Osteoblast (primary cell): ENCODE data around the gene TCEAL3. TPM values are rescaled to one million over a fixed set of nuclear protein-coding genes. Genes with fewer than 3 reads are reported as not detected.
A peak's percentile ranks its signal among the peaks of the same experiment; 100 is the strongest.
"Not testable (repeated sequence)": the region's sequence is repeated elsewhere in the genome, so short reads cannot be mapped to it uniquely, and the experiment has no call there.

Experiments used
- DNase-seq: peaks from one replicate; pipeline ENCODE4 v3.0.0; 2011; ENCODE audit warnings: low spot score, mixed read lengths; ENCODE audit not compliant: insufficient read length; ENCODE audit errors: missing footprints
- H2AFZ ChIP-seq: 2 replicates; pipeline ENCODE4 v1.6.0; 2011; ENCODE audit warnings: mild to moderate bottlenecking, low read length
- H3K27ac ChIP-seq: 2 replicates; pipeline ENCODE4 v1.5.1; 2011; ENCODE audit warnings: mild to moderate bottlenecking, low read depth, low read length, moderate library complexity
- H3K27me3 ChIP-seq: 2 replicates; pipeline ENCODE4 v1.6.0; 2012; ENCODE audit warnings: mild to moderate bottlenecking, control low read depth, inconsistent platforms, low read length, moderate library complexity; ENCODE audit not compliant: insufficient read depth
- H3K36me3 ChIP-seq: 2 replicates; pipeline ENCODE4 v1.5.1; 2011; ENCODE audit warnings: mild to moderate bottlenecking, low read length, control low read depth, moderate library complexity; ENCODE audit not compliant: insufficient read depth
- H3K4me1 ChIP-seq: 2 replicates; pipeline ENCODE4 v1.5.1; 2011; ENCODE audit warnings: mild to moderate bottlenecking, low read length, control low read depth, moderate library complexity; ENCODE audit not compliant: insufficient read depth
- H3K4me2 ChIP-seq: 2 replicates; pipeline ENCODE4 v1.6.0; 2011; ENCODE audit warnings: mild to moderate bottlenecking, low read length; ENCODE audit not compliant: insufficient read depth
- H3K4me3 ChIP-seq: fragments of 200-600 bp; sonication (generic); 3 replicates; pipeline ENCODE4 v1.5.1; 2012; ENCODE audit warnings: mild to moderate bottlenecking, low read length, inconsistent platforms; ENCODE audit not compliant: insufficient read depth
- H3K79me2 ChIP-seq: 2 replicates; pipeline ENCODE4 v1.6.0; 2012; ENCODE audit warnings: mild to moderate bottlenecking, low read length, control low read depth, inconsistent platforms; ENCODE audit not compliant: insufficient read depth
- H3K9me3 ChIP-seq: 2 replicates; pipeline ENCODE4 v1.5.1; 2011; ENCODE audit warnings: low read depth, low read length, control low read depth
- H4K20me1 ChIP-seq: 2 replicates; pipeline ENCODE4 v1.6.0; 2012; ENCODE audit warnings: mild to moderate bottlenecking, low read length, control low read depth; ENCODE audit not compliant: insufficient read depth
- CTCF ChIP-seq: IDR thresholded peaks from 2 replicates; pipeline ENCODE4 v1.5.1; 2011; ENCODE audit warnings: mild to moderate bottlenecking, low read depth, low read length, moderate library complexity; ENCODE audit errors: extremely low read depth
- total RNA-seq: library from RNA; depleted of rRNA; stranded (reverse); fragments of >200 nt; gene quantifications from 2 replicates; pipeline ENCODE4 v1.2.3, GENCODE V29; 2012

TCEAL3 gene
- total RNA-seq, 1 donor, result 13.0 TPM

- no peaks in the 10 kb centered on the region for H3K36me3 ChIP-seq
- H3K27ac ChIP-seq, result no peak overlapping the region
- H3K27me3 ChIP-seq, result peaks cover 9% of the 10 kb centered on the region
- TF ChIP-seq CTCF, result no peak
- DNase-seq, result no peak
- H2AFZ ChIP-seq, result no peak overlapping the region
- no peak overlapping the region for H3K4me2 ChIP-seq
- H3K79me2 ChIP-seq, result peaks cover 12% of the 10 kb centered on the region
- H3K4me3 ChIP-seq, result no peak overlapping the region
- peaks cover 3% of the 10 kb centered on the region for H3K4me1 ChIP-seq
- no peaks in the 10 kb centered on the region for H3K9me3 ChIP-seq
- H4K20me1 ChIP-seq, result no peaks in the 10 kb centered on the region
Observed at GRCh38 chrX:103631145-103631544, 23.4 kb downstream of the TCEAL3 start.

DNA sequence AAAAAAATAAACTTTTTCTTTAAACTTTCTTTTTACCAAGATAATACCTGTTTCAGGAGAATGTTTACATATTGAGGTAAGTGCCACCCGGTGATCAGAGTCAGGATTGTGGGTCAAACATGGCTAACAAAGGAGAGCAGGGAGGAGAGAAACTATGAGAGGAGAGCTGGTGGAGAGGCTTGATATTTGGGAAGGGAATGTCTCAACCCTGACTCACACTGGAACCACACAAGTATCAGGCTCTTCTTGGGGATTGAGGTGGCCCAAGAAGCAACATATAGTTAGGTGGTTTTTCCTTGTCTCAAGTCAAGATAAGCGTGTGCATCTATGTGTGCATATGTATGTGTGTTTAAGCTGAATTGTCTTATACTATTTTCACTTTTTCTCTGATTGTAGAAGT, 27.7 kb downstream of the TCEAL3 start:
- H3K79me2 ChIP-seq, result no peaks in the 10 kb centered on the region
- peaks cover 7% of the 10 kb centered on the region for H3K4me1 ChIP-seq
- no peak overlapping the region for H3K4me3 ChIP-seq
- no peak overlapping the region for H2AFZ ChIP-seq
- H3K27me3 ChIP-seq, result peaks cover 3% of the 10 kb centered on the region
- H4K20me1 ChIP-seq, result no peaks in the 10 kb centered on the region
- H3K9me3 ChIP-seq, result no peaks in the 10 kb centered on the region
- no peak overlapping the region for H3K4me2 ChIP-seq
- no peak for TF ChIP-seq CTCF
- no peak for DNase-seq
- H3K36me3 ChIP-seq, result no peaks in the 10 kb centered on the region
- no peak overlapping the region for H3K27ac ChIP-seq

DNA sequence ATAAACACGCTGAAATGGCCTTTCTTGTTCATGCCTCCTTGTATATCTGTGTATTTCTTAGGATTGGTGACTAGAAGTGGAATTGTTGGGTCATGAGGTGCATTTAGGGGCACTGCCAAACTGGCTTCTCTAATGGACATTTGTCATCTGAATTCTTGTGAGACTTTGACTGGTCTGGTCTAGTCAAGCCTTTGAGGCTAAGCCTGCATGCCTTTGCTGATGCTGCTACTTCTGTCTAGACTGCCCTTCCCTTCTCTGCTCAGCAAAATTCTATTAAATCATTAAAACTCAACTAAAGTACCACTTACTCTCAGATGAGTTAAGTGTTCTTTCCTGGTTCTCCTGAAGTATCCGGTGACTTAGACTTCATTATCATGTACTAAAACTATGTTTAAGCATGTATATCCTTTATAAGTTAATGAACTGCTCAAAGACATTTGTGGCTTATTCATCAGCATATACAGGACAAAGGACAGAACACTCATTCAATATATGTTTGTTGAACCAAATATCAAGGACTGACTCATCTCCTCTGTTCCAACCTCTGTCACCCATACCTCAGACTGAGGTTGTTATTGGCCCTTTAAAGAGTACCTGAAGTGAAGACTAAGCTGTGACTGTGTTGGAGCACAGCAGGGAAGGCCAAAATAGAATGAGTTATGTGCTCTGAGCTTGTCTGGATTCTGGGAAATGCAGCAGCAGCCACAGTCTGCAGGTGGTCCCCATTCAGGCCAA, 30.0 kb downstream of the TCEAL3 start:
- Histone ChIP-seq H3K4me2 (no peak overlapping the region), H2AFZ (no peak overlapping the region), H3K4me1 (peaks cover 11% of the 10 kb centered on the region), H3K27me3 (peaks cover 3% of the 10 kb centered on the region), H3K9me3 (no peaks in the 10 kb centered on the region), H3K27ac (no peak overlapping the region), H3K79me2 (no peaks in the 10 kb centered on the region), H3K36me3 (no peaks in the 10 kb centered on the region), H3K4me3 (no peak overlapping the region), H4K20me1 (no peaks in the 10 kb centered on the region)
- no peak for DNase-seq
- TF ChIP-seq CTCF, result no peak

- not testable (repeated sequence) for H4K20me1 ChIP-seq, H3K9me3 ChIP-seq, H3K27ac ChIP-seq, H3K27me3 ChIP-seq, DNase-seq, H3K4me3 ChIP-seq, H3K79me2 ChIP-seq, H3K36me3 ChIP-seq
- peak overlapping the region; percentile 55 for H3K4me2 ChIP-seq
- peaks cover 11% of the 10 kb centered on the region for H3K4me1 ChIP-seq
- peak overlapping the region; percentile 40 for H2AFZ ChIP-seq
Observed at GRCh38 chrX:103638479-103639346, 30.9 kb downstream of the TCEAL3 start.
